GM21619 (cell line): Measurements from ENCODE around the gene SIX5.
"Not testable (repeated sequence)": the region's sequence is repeated elsewhere in the genome, so short reads cannot be mapped to it uniquely, and the experiment has no call there.

Source experiments
- ATAC-seq: cut with Tn5 transposase; IDR thresholded peaks from one replicate; pipeline ENCODE4 v1.9.1; 2021; ENCODE audit not compliant: unreplicated experiment

The SIX5 gene

GRCh38 chr19:45768984-45769782 is at the start of gene SIX5:
Gene SIX5, minus strand, starts transcription at chr19:45769252. Its CDS starts 408 bp downstream, at chr19:45768844.
- ATAC-seq: peak; percentile 46

- no peak for ATAC-seq
These were observed 48.8 kb upstream of the SIX5 start for GRCh38 chr19:45817725-45818301.

GRCh38 chr19:45817010-45817724 is 48.1 kb upstream of the SIX5 start:
- ATAC-seq: peak; percentile 72

GRCh38 chr19:45816236-45817009 is 47.4 kb upstream of the SIX5 start:
- ATAC-seq: no peak

- ATAC-seq: no peak
These were observed 46.6 kb upstream of the SIX5 start for GRCh38 chr19:45815481-45816216.

- ATAC-seq: no peak
These were observed 45.9 kb upstream of the SIX5 start, which contains the start of gene RSPH6A for GRCh38 chr19:45814851-45815480. Gene RSPH6A, minus strand, starts transcription at chr19:45815308. Its CDS starts 132 bp downstream, at chr19:45815176.

DNA sequence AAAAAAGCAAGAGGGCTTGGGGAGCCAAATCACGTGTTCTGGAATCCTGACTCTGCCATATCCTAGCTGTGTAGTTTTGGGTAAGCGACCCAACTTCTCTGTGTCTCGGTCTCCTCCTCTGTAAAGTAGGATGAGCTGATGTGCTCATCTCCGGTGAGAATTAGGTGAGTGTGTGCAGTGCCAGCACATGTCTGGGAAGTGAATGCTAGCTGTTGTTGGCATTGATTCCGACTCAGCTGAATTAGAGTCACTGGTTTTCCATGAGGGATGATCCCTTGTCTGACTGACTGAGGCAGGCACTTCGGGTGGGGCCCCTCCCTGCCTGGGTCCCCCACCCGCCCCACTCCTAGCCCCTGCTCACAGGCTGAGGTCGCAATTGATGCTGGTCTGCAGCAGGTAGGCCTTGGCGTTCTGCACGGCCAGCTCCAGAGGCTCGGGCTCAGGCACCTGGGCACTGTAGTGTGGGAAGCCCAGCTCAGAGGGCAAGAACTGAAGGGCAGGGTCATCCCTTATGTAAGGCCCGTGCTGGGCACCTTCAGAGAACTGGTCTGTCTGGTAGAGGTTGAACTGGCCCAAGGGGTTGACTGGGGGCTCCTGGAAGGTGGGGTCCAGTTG is 45.2 kb upstream of the SIX5 start:
- ATAC-seq: no peak

DNA sequence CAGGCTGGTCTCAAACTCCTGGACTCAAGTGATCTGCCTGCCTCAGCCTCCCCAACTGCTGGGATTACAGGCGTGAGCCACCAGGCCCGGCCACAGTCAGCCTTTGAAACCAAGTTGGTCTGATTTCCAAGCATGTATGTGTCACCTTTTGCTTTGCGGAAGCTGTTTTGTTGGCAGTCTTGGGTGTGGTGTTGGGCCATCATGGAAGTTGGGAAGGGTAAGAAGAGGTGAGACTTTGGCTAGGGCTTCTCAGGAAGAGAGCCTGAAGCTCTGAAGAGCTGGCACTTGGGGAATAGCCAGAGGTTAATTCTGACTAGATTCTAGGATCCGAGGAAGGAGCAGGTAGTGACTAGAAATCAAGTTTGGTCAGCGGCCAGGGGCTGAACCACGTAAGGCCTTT is 43.2 kb upstream of the SIX5 start:
- ATAC-seq: no peak

DNA sequence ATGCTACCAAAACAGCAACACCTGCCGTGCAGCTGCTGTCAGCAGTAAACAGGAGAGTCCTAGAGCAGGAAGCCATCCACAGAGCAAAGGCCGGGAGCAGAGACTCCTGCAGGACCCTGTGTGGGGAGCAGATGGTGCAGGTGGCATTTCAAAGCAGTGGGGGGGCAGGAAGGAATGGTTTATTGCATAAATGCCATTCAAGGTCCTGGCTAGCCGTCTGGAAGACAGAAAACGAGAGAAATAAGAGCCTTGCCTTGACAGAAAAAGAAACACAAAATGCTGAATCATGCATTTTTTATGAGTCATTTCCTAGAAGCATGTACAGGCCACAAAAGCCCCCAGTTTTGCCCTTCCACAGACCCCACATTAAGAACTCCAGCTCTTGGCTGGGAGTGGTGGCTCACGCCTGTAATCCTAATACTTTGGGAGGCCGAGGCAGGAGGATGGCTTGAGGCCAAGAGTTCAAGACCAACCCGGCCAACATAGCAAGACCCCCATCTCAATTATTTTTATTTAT is 40.6 kb upstream of the SIX5 start:
- no peak for ATAC-seq

DNA sequence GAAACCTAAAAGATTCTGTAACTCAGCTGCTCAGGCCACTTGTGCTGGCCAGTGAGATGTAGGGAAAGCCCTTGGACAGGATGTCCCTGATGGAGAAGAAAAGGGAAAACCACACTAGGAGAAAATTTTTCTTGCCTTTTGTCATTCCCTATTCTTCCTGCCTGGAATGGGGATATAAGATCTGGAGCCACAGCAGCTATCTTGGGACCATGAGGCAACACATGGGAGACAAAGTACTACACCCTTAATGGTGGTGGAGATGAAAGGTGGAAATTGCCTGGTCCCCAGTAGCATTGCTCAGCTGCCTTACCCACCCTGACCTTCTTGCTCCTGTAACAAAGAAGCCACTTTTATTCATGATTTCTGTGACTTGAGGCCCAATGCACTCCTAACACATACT is 36.7 kb upstream of the SIX5 start:
- no peak for ATAC-seq

DNA sequence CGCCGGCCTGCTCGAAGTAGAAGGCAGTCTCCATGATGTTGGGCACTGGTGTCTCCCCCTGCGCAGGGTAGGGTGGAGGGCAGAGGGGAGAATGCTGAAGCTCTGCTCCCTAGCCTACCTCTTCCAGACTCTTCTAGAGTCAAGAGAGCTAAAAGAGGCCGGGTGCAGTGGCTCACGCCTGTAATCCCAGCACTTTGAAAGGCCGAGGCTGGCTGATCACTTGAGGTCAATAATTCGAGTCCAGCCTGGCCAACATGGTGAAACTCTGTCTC is 35.8 kb upstream of the SIX5 start:
- no peak for ATAC-seq

DNA sequence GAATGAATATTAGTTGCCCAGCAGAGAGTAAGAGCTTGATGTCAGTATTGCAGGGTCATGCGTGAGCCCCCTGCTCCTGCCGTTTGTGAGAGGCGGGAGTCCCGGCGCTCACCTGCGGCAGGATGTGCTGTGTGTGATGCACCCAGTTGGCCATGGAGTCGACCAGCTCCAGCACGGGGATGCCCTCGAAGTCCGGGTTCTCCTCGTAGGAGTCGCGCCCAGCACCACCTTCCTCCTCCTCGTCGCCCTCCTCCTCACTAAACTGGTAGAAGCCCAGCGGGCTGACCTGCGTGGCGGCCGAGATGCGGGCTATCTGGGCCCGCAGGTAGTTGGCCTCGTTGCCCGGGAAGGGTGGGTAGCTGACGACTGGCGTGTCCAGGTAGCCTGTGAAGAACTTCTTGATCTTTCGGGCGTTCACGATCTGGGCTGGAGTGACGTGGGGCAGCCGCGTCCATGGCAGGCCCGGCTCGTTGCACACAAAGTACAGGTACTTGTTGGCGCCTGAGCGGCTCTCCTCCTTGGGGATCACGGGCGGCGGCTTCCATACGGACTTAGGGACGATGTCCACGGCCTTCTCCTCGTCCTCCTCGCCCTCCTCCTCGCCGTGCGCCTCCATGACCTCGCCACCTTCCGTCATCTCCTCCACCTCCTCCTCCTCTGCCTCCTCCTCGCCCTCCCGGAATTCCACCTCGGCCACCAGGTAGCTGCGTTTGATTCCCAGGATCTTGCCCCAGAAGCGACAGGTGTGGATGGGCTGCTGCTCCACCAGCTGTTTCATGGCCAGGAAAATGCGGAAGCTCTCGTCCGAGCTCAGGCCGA is 35.3 kb upstream of the SIX5 start:
- no peak for ATAC-seq

DNA sequence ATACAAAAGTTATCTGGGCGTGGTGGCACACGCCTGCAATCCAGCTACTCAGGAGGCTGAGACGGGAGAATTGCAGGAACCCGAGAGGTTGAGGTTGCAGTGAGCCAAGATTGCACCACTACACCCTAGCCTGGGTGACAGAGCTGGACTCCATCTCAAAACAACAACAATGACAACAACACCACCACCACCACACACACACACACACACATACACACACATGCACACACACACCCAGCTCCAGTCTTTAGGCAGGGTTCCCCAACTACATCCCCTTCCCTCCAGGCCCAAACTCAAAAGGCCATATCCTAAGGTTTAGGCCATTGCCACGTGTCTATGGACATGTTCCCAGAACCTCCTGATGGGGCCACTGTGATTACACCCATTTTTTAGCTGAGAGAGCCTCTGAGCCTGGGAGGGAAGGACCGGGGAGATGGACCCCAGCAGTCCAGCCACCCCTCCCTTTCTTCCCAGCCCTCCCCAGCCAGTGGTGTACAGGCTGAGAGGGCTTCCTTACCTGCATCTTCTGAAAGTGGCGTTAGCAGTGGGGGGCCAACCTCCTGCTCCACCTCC is 32.6 kb upstream of the SIX5 start:
- ATAC-seq: no peak

DNA sequence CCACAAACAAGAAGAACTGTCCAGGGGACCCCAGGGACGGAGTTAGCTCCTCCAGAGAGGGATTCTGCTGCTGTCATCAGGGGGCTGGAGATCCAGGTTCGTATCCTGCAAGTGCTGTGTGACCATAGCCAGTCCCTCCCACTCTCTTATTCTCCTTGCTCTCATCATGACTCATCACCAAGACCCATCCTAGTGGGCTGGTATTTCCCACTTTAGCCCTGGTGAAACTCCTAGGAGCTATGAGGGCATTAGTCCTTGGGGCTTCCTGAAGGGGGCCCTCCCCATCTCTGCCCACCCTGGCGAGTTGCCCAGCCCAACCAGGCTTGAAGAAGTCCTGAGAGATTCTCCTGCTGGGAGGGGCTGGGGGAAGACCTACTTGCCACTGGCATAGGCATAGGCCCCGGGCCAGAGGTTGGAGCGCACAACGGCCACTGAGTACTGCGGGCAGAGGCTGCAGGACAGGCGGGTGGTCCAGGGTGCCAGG is 31.1 kb upstream of the SIX5 start:
- ATAC-seq: no peak

GRCh38 chr19:45799541-45799940 is 30.5 kb upstream of the SIX5 start:
- ATAC-seq: not testable (repeated sequence)

GRCh38 chr19:45798995-45799517 is 30.0 kb upstream of the SIX5 start:
- ATAC-seq: no peak

- no peak for ATAC-seq
These were observed 25.6 kb upstream of the SIX5 start for GRCh38 chr19:45794627-45795026.

DNA sequence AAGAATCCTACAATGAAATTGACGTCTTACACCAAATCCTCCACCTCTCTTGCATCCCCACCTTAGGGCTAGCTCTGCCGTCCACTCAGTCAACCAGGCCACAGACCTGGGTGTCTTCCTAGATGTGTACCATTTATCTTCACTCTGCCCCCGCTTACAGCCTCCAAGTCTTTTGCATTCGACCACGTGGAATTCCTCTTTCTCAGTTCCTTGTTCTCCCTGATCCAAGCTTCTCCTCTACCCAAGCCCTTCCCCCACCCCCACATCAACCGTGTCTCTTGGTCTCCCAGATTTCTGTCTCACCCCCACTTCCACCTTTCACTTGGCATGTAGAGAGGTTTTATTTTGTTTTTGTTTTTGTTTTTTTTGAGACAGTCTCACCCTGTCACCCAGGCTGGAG is 24.8 kb upstream of the SIX5 start:
- ATAC-seq: no peak
